ENCODE results near the gene HLA-DOB.
"Not testable (repeated sequence)": the region's sequence is repeated elsewhere in the genome, so short reads cannot be mapped to it uniquely, and the experiment has no call there.

The HLA-DOB gene

DNA sequence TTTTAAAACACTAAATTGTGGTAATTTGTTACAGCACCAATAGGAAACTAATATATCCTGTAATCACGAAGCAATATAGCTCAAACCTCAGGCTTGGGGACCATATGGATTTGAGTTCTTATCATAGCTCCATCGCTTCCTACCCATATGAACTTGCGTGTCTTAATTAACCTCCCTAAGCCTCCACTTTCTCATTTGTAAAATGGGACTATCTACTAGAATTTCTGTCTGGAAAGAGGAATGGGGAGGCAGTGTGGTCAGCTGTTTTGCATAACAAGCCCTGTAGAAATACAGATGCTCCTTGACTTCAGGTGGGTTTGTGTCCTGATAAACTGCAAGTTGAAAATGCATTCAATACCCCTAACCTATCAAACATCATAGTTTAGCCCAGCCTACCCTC lies 17.1 kb downstream of the HLA-DOB start:
- no peak for DNase-seq (ENCODE audit: insufficient read length)
- TF ChIP-seq TAF1 (IDR thresholded peaks at IDR 0.05; ENCODE audit: borderline replicate concordance, low read depth, low read length) = no peak
- TF ChIP-seq POLR2A (IDR thresholded peaks at IDR 0.05; ENCODE audit: low read depth, low read length) = no peak
- no peak for TF ChIP-seq POLR2AphosphoS5 (IDR thresholded peaks at IDR 0.05; ENCODE audit: low read depth, low read length)
- FAIRE-seq = no peak

DNA sequence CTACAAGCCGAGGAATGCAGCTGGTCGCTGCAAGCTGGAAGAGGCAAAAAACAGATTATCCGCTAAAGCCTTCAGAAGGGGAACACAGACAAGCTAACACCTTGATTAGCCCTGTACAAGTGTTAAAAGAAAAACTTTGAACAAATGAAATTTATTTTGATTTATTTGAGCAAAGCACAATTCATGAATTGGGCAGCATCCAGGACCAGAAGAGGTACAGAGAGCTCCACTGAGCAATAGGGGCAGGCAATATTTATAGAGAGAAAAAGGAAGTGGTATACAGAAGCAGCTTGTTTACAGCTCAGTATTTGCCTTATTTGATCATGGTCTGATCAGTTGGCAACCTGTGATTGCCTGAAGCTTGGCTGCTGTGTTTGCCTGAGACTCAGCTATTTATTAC lies 17.6 kb downstream of the HLA-DOB start:
- FAIRE-seq (no peak), DNase-seq (ENCODE audit: insufficient read length) (no peak)
- TF ChIP-seq POLR2A (IDR thresholded peaks at IDR 0.05; ENCODE audit: low read depth, low read length) = no peak
- no peak for TF ChIP-seq TAF1 (IDR thresholded peaks at IDR 0.05; ENCODE audit: borderline replicate concordance, low read depth, low read length)
- TF ChIP-seq POLR2AphosphoS5 (IDR thresholded peaks at IDR 0.05; ENCODE audit: low read depth, low read length) = no peak

DNA sequence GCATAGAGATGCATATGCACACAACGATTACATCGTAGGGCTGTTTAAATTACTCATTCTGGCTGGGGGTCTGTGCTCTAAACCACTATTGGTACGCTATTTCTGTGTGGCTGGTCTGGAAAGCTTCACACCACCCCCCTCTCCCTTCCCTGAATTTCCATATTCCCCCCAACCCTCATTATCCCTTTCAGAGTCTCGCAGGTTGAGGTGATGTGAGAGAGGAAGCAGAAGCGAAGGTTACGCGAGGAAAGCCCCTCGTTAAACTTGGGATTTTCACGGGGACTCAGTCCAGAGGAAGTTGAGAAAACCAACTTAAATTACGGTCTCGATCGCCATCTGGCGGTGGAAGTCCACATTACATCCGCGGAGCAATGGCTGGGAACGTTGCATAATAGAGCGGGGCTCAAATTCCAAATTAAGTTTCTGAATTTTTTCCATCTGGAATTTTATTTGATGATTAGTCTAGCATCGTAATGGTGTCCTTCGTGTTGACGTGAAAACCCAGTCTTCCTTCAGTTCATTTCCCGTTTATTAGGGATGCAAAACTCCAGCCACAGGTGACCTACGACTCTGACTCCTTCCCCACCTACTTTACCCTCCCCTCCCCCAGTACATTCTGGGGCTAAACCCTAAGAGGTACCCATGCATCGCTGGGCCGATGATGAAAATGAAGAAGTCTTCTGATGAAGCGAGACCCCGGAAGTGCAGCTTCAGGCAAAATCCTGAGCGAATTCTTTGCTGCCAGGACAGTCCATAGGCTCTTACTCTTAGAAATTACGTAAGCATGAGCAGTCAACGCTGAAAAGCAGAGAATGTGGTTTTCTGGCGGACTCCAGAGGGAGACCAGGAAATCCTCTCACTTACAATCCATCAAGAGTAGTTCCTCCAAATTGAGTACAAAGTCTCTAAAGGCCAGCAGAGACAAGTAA lies 19.7 kb downstream of the HLA-DOB start:
- TF ChIP-seq TAF1 (IDR thresholded peaks at IDR 0.05; ENCODE audit: borderline replicate concordance, low read depth, low read length) (no peak), POLR2A (IDR thresholded peaks at IDR 0.05; ENCODE audit: low read depth, low read length) (no peak), POLR2AphosphoS5 (IDR thresholded peaks at IDR 0.05; ENCODE audit: low read depth, low read length) (no peak)
- DNase-seq (ENCODE audit: insufficient read length) = no peak
- peak; percentile 98 for FAIRE-seq

GRCh38 chr6:32794510-32794909 lies 22.3 kb downstream of the HLA-DOB start:
- DNase-seq (ENCODE audit: insufficient read length) (no peak), FAIRE-seq (peak; percentile 33)
- TF ChIP-seq TAF1 (IDR thresholded peaks at IDR 0.05; ENCODE audit: borderline replicate concordance, low read depth, low read length) (no peak), POLR2A (IDR thresholded peaks at IDR 0.05; ENCODE audit: low read depth, low read length) (no peak), POLR2AphosphoS5 (IDR thresholded peaks at IDR 0.05; ENCODE audit: low read depth, low read length) (no peak)

- DNase-seq (ENCODE audit: insufficient read length) = no peak
- no peak for FAIRE-seq
- TF ChIP-seq POLR2A (IDR thresholded peaks at IDR 0.05; ENCODE audit: low read depth, low read length) (no peak), POLR2AphosphoS5 (IDR thresholded peaks at IDR 0.05; ENCODE audit: low read depth, low read length) (no peak), TAF1 (IDR thresholded peaks at IDR 0.05; ENCODE audit: borderline replicate concordance, low read depth, low read length) (no peak)
Observed at GRCh38 chr6:32792901-32793435, 23.8 kb downstream of the HLA-DOB start.

- no peak for TF ChIP-seq POLR2A (IDR thresholded peaks at IDR 0.05; ENCODE audit: low read depth, low read length)
- TF ChIP-seq POLR2AphosphoS5 (IDR thresholded peaks at IDR 0.05; ENCODE audit: low read depth, low read length) = no peak
- TF ChIP-seq TAF1 (IDR thresholded peaks at IDR 0.05; ENCODE audit: borderline replicate concordance, low read depth, low read length) = no peak
- no peak for DNase-seq (ENCODE audit: insufficient read length)
- FAIRE-seq = no peak
Observed at GRCh38 chr6:32790306-32790705, 26.5 kb downstream of the HLA-DOB start.

- FAIRE-seq = peak; percentile 77
- DNase-seq (ENCODE audit: insufficient read length) = no peak
- no peak for TF ChIP-seq TAF1 (IDR thresholded peaks at IDR 0.05; ENCODE audit: borderline replicate concordance, low read depth, low read length)
- no peak for TF ChIP-seq POLR2AphosphoS5 (IDR thresholded peaks at IDR 0.05; ENCODE audit: low read depth, low read length)
- TF ChIP-seq POLR2A (IDR thresholded peaks at IDR 0.05; ENCODE audit: low read depth, low read length) = no peak
Observed at GRCh38 chr6:32785781-32786533, 30.8 kb downstream of the HLA-DOB start.

- DNase-seq (ENCODE audit: insufficient read length); FAIRE-seq: not testable (repeated sequence)
Observed at GRCh38 chr6:32782923-32783322, 33.9 kb downstream of the HLA-DOB start.

- TF ChIP-seq POLR2AphosphoS5 (IDR thresholded peaks at IDR 0.05; ENCODE audit: low read depth, low read length) = no peak
- no peak for TF ChIP-seq POLR2A (IDR thresholded peaks at IDR 0.05; ENCODE audit: low read depth, low read length)
- no peak for TF ChIP-seq TAF1 (IDR thresholded peaks at IDR 0.05; ENCODE audit: borderline replicate concordance, low read depth, low read length)
- no peak for FAIRE-seq
- DNase-seq (ENCODE audit: insufficient read length) = no peak
Observed at GRCh38 chr6:32779036-32779435, 37.8 kb downstream of the HLA-DOB start.

GRCh38 chr6:32775071-32775470 lies 41.7 kb downstream of the HLA-DOB start:
- TF ChIP-seq TAF1 (IDR thresholded peaks at IDR 0.05; ENCODE audit: borderline replicate concordance, low read depth, low read length) (no peak), POLR2A (IDR thresholded peaks at IDR 0.05; ENCODE audit: low read depth, low read length) (no peak), POLR2AphosphoS5 (IDR thresholded peaks at IDR 0.05; ENCODE audit: low read depth, low read length) (no peak)
- DNase-seq (ENCODE audit: insufficient read length) (no peak), FAIRE-seq (no peak)

- no peak for DNase-seq (ENCODE audit: insufficient read length)
Observed at GRCh38 chr6:32774426-32774825, 42.4 kb downstream of the HLA-DOB start.

More at GRCh38 chr6:32774426-32774825, 42.4 kb downstream of the HLA-DOB start:
- TF ChIP-seq POLR2A (IDR thresholded peaks at IDR 0.05; ENCODE audit: low read depth, low read length) (no peak), TAF1 (IDR thresholded peaks at IDR 0.05; ENCODE audit: borderline replicate concordance, low read depth, low read length) (no peak), POLR2AphosphoS5 (IDR thresholded peaks at IDR 0.05; ENCODE audit: low read depth, low read length) (no peak)
- no peak for FAIRE-seq

Data from GM12892 (cell line).